Mesenchymal stem cell (in vitro differentiated cells and primary cell): ENCODE results near the gene GTPBP4.

Experiments used
- DNase-seq: peaks from one replicate; pipeline ENCODE4 v3.0.0-alpha.2; 2013
- H2AFZ ChIP-seq: one replicate; pipeline ENCODE4 v1.6.1; 2013; ENCODE audit warnings: low read depth, mild to moderate bottlenecking, control low read depth, inconsistent platforms, low read length, moderate library complexity
- H2AK5ac ChIP-seq: 2 replicates; pipeline ENCODE4 v1.6.1; 2013; ENCODE audit warnings: low read length, moderate library complexity, mild to moderate bottlenecking, inconsistent platforms; ENCODE audit not compliant: severe bottlenecking
- H2BK120ac ChIP-seq: one replicate; pipeline ENCODE4 v1.6.1; 2013; ENCODE audit warnings: low read depth, mild to moderate bottlenecking, inconsistent platforms, low read length, moderate library complexity
- H2BK12ac ChIP-seq, 2 experiments: one replicate each; pipeline ENCODE4 v1.6.1; 2013; ENCODE audit warnings: inconsistent platforms in 2 of 2, low read length in 2 of 2, mild to moderate bottlenecking in 2 of 2, moderate library complexity in 2 of 2, control low read depth in 1 of 2
- H2BK15ac ChIP-seq: one replicate; pipeline ENCODE4 v1.6.1; 2013; ENCODE audit warnings: mild to moderate bottlenecking, low read depth, inconsistent platforms; ENCODE audit not compliant: poor library complexity, severe bottlenecking
- H2BK5ac ChIP-seq: 2 replicates; pipeline ENCODE4 v1.6.1; 2013; ENCODE audit warnings: low read depth, mild to moderate bottlenecking, low read length, control low read depth, inconsistent platforms; ENCODE audit not compliant: poor library complexity, severe bottlenecking
- H3K14ac ChIP-seq, 2 experiments: one replicate each; pipeline ENCODE4 v1.6.1; 2013; ENCODE audit warnings: inconsistent platforms in 2 of 2, low read length in 2 of 2, control low read depth in 1 of 2, mild to moderate bottlenecking in 1 of 2, moderate library complexity in 1 of 2
- H3K18ac ChIP-seq, 2 experiments: one replicate each; pipeline ENCODE4 v1.6.1; 2013; ENCODE audit warnings: inconsistent platforms in 2 of 2, low read length in 2 of 2, control low read depth in 1 of 2, low read depth in 1 of 2, mild to moderate bottlenecking in 1 of 2
- H3K23ac ChIP-seq, 2 experiments: one replicate each; pipeline ENCODE4 v1.6.1; 2013; ENCODE audit warnings: inconsistent platforms in 2 of 2, low read length in 2 of 2, mild to moderate bottlenecking in 2 of 2, moderate library complexity in 2 of 2, control low read depth in 1 of 2
- H3K27ac ChIP-seq: 2 replicates; pipeline ENCODE4 v1.5.1; 2013; ENCODE audit warnings: mild to moderate bottlenecking, moderate library complexity, low read length, control low read depth, inconsistent platforms; ENCODE audit not compliant: poor library complexity, severe bottlenecking
- H3K27me3 ChIP-seq, 2 experiments: 2 replicates each; pipeline versions ENCODE4 v1.6.1 to v1.7.0; 2013; ENCODE audit warnings: low read length in 2 of 2, mild to moderate bottlenecking in 2 of 2, moderate library complexity in 2 of 2, control low read depth in 1 of 2, inconsistent platforms in 1 of 2; ENCODE audit not compliant: control insufficient read depth in 1 of 2, insufficient read depth in 1 of 2
- H3K36me3 ChIP-seq, 2 experiments: 2 replicates each; pipeline versions ENCODE4 v1.6.1 to v1.7.0; 2013; ENCODE audit warnings: low read length in 2 of 2, control low read depth in 1 of 2, inconsistent platforms in 1 of 2, low read depth in 1 of 2, mild to moderate bottlenecking in 1 of 2; ENCODE audit not compliant: insufficient read depth in 2 of 2, control insufficient read depth in 1 of 2
- H3K4ac ChIP-seq, 2 experiments: one replicate each; pipeline ENCODE4 v1.6.1; 2013; ENCODE audit warnings: inconsistent platforms in 2 of 2, low read length in 2 of 2, mild to moderate bottlenecking in 2 of 2, moderate library complexity in 2 of 2, control low read depth in 1 of 2, low read depth in 1 of 2
- H3K4me1 ChIP-seq: 2 replicates; pipeline ENCODE4 v1.6.1; 2013; ENCODE audit warnings: low read depth, low read length, control low read depth; ENCODE audit not compliant: control insufficient read depth, insufficient read depth
- H3K4me2 ChIP-seq: 2 replicates; pipeline ENCODE4 v1.6.1; 2013; ENCODE audit warnings: low read length, mild to moderate bottlenecking, inconsistent platforms; ENCODE audit not compliant: poor library complexity, severe bottlenecking
- H3K4me3 ChIP-seq, 2 experiments: 2 replicates each; pipeline versions ENCODE4 v1.5.1 to v1.7.0; 2013; ENCODE audit warnings: low read length in 2 of 2, mild to moderate bottlenecking in 2 of 2, control low read depth in 1 of 2, low read depth in 1 of 2; ENCODE audit not compliant: insufficient read depth in 1 of 2
- H3K79me1 ChIP-seq: replicated peaks from 2 replicates; pipeline ENCODE4 v1.6.1; 2013; ENCODE audit warnings: mild to moderate bottlenecking, control low read depth, low read length, inconsistent platforms; ENCODE audit not compliant: poor library complexity, severe bottlenecking
- H3K9ac ChIP-seq: 2 replicates; pipeline ENCODE4 v1.7.0; 2013; ENCODE audit warnings: mild to moderate bottlenecking, low read length, moderate library complexity
- H3K9me3 ChIP-seq: 2 replicates; pipeline ENCODE4 v1.7.0; 2013; ENCODE audit warnings: mild to moderate bottlenecking, low read length; ENCODE audit not compliant: control insufficient read depth
- H4K8ac ChIP-seq: one replicate; pipeline ENCODE4 v1.6.1; 2013; ENCODE audit warnings: inconsistent platforms, mild to moderate bottlenecking, low read length, moderate library complexity
- H4K91ac ChIP-seq: one replicate; pipeline ENCODE4 v1.6.1; 2013; ENCODE audit warnings: mild to moderate bottlenecking, low read length, inconsistent platforms
- WGBS: methylation state at CpG from one replicate; pipeline ENCODE4 v1.1.7; 2013; ENCODE audit warnings: mixed read lengths; 5-methylcytosine and 5-hydroxymethylcytosine counted together

The GTPBP4 gene

DNA sequence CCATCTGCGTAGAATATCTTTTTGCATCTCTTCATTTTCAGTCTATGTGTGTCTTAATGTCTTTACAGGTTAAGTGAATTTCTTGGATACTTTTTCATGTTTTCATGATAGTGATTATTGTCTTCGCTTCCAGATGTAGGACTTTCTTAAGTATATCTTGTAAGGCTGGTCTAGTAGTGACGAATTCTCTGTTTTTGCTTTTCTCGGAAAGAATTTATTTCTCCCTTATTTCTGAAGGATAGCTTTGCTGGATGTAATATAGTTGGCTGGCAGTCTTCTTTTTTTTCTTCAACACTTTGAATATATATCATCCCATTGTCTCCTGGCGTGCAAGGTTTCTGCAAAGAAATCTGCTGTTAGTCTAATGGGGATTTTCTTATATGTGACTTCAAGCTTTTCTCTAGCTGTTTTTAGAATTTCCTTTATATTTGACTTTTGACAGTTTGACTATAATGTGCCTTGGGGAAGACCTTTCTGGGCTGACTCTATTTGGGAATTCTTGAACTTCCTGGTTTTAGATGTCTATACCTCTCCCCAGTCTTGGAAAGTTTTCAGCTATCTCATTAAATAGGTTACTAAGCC, 14.3 kb downstream of the GTPBP4 start:
- no peak overlapping the region for H2BK12ac ChIP-seq
- no peak overlapping the region for H3K9ac ChIP-seq
- H3K9me3 ChIP-seq, result peaks cover 20% of the 10 kb centered on the region
- H3K18ac ChIP-seq, result no peak overlapping the region
- H2AK5ac ChIP-seq, result no peak overlapping the region
- H3K36me3 ChIP-seq, result peaks cover 67 to 98% of the 10 kb centered on the region in 2 experiments
- no peak overlapping the region for H3K4ac ChIP-seq
- no peak overlapping the region for H3K4me2 ChIP-seq
- H3K14ac ChIP-seq, result no peak overlapping the region
- H3K4me3 ChIP-seq, result no peak overlapping the region
- no peak overlapping the region for H2BK15ac ChIP-seq
- H2AFZ ChIP-seq, result no peak overlapping the region
- DNase-seq, result no peak
- no peaks in the 10 kb centered on the region for H3K27me3 ChIP-seq
- no peak overlapping the region for H2BK120ac ChIP-seq
- H3K79me1 ChIP-seq, result peaks cover 30% of the 10 kb centered on the region
- no peak overlapping the region for H4K8ac ChIP-seq
- H3K23ac ChIP-seq, result no peak overlapping the region
- 100% methylated on average over 3 of the region's 5 CpGs for WGBS
- H3K27ac ChIP-seq, result no peak overlapping the region
- no peak overlapping the region for H4K91ac ChIP-seq
- no peaks in the 10 kb centered on the region for H3K4me1 ChIP-seq
- H2BK5ac ChIP-seq, result no peak overlapping the region

DNA sequence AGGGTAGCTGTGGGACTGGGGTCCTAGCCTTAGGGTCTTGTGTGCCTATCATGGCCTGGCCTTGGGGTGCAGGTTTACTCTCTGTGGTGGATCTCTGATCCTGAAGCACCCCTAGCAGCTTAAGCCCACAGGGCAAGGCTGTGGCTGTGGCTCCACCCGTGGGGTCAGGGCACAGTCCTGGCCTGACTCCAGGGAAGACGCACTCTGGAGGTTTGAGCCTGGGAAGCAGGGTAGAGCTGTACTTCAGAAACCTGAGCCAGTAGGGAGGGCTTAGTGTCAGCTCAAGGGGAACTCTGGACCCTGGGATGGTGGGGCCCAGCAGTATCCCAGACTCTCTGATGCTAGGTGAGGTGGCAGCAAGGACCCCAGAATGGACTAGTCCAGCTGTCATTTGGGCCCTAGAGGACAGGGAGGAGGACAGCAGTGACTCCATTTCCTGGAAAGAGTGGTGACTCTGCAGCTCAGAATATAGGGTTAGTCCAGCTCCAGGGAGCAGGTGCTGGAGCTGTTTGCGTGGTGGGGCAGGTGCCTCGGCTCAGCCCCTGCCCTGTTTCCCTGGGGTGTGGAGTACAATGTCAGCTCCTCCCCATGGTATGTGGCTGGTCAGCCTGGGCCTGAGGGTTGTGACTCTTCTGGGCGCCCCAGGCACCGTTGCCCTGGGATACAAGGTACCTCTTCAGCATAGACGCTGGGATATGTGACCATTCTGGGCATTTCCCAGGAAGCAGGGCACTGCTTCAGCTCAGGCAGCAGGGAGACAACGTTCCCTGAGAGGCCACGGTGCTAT, 15.8 kb downstream of the GTPBP4 start:
- H2AK5ac ChIP-seq, result no peak overlapping the region
- WGBS, result 97% methylated on average over 9 of the region's 9 CpGs
- H3K9ac ChIP-seq, result no peak overlapping the region
- no peak overlapping the region for H2BK5ac ChIP-seq
- H4K91ac ChIP-seq, result peak overlapping the region; percentile 10
- no peak overlapping the region for H2BK12ac ChIP-seq
- no peak overlapping the region for H2AFZ ChIP-seq
- H4K8ac ChIP-seq, result no peak overlapping the region
- H3K9me3 ChIP-seq, result peaks cover 20% of the 10 kb centered on the region
- no peak for DNase-seq
- no peak overlapping the region for H2BK120ac ChIP-seq
- no peak overlapping the region for H3K4me2 ChIP-seq
- no peaks in the 10 kb centered on the region for H3K27me3 ChIP-seq
- H3K36me3 ChIP-seq, result peaks cover 61 to 98% of the 10 kb centered on the region in 2 experiments
- H3K23ac ChIP-seq, result no peak overlapping the region
- no peaks in the 10 kb centered on the region for H3K4me1 ChIP-seq
- no peak overlapping the region for H3K4ac ChIP-seq
- H3K18ac ChIP-seq, result no peak overlapping the region
- no peak overlapping the region for H2BK15ac ChIP-seq
- no peak overlapping the region for H3K4me3 ChIP-seq
- H3K79me1 ChIP-seq, result peaks cover 31% of the 10 kb centered on the region
- no peak overlapping the region for H3K27ac ChIP-seq
- H3K14ac ChIP-seq, result no peak overlapping the region

DNA sequence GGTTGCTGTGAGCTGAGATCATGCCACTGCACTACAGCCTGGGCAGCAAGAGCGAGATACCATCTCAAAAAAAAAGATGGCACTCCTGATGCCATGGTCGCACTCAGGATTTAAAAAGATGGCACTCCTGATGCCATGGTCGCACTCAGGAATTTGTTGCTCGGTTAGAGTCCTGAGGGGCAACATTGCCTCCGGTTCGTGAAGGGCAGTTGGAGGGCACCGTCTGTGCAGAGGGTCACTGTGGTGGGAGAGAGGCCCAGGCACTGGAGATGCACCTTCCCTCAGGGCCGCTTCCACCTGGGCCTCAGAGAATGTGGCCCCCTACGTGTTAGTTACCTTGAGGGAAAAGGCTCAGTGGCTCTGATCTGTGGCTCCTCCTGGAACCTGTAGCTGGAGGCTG, 18.3 kb downstream of the GTPBP4 start:
- no peak overlapping the region for H3K27ac ChIP-seq
- peaks cover 39% of the 10 kb centered on the region for H3K79me1 ChIP-seq
- no peak overlapping the region for H3K4ac ChIP-seq
- H3K36me3 ChIP-seq, result peaks cover 71 to 98% of the 10 kb centered on the region in 2 experiments
- no peak overlapping the region for H3K23ac ChIP-seq
- no peak for DNase-seq
- no peak overlapping the region for H4K91ac ChIP-seq
- no peak overlapping the region for H2AFZ ChIP-seq
- H3K4me2 ChIP-seq, result no peak overlapping the region
- no peak overlapping the region for H2BK120ac ChIP-seq
- WGBS, result 98% methylated on average over 9 of the region's 9 CpGs
- H3K18ac ChIP-seq, result no peak overlapping the region
- no peak overlapping the region for H2BK12ac ChIP-seq
- no peak overlapping the region for H3K9ac ChIP-seq
- peaks cover 15% of the 10 kb centered on the region for H3K9me3 ChIP-seq
- H3K27me3 ChIP-seq, result no peaks in the 10 kb centered on the region
- H4K8ac ChIP-seq, result no peak overlapping the region
- no peak overlapping the region for H2BK5ac ChIP-seq
- H3K4me1 ChIP-seq, result no peaks in the 10 kb centered on the region
- no peak overlapping the region for H3K14ac ChIP-seq
- H2AK5ac ChIP-seq, result no peak overlapping the region
- H2BK15ac ChIP-seq, result no peak overlapping the region
- H3K4me3 ChIP-seq, result no peak overlapping the region

DNA sequence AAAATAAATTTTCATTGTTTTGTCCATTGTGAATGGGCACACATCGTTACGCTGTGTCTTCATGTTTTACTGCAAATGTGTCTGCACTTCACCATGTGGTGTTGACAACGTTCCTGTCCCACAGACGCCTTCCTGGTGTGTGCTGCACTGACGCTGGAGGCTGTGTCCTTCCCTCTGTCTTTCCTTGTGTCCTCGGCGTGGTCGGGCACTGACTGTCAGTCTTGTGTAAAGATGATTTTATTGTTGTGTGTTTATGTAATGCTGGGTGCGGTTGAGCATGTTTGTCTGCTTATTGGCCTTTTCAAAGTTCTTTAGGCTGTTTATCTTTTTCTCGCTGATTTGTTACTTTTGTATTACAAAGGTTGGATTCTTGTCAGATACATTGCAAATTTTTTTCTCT, 19.3 kb downstream of the GTPBP4 start:
- Histone ChIP-seq H3K79me1 (peaks cover 41% of the 10 kb centered on the region), H2BK12ac (no peak overlapping the region), H3K4me3 (no peak overlapping the region), H2AFZ (no peak overlapping the region), H3K36me3 (peaks cover 74 to 98% of the 10 kb centered on the region in 2 experiments), H3K14ac (no peak overlapping the region), H4K91ac (no peak overlapping the region), H2AK5ac (no peak overlapping the region), H2BK15ac (no peak overlapping the region), H4K8ac (no peak overlapping the region), H3K27me3 (no peaks in the 10 kb centered on the region), H3K27ac (no peak overlapping the region), H2BK5ac (no peak overlapping the region), H3K4me2 (no peak overlapping the region), H2BK120ac (no peak overlapping the region), H3K9me3 (peaks cover 8% of the 10 kb centered on the region), H3K23ac (no peak overlapping the region), H3K4ac (no peak overlapping the region), H3K9ac (no peak overlapping the region), H3K18ac (no peak overlapping the region), H3K4me1 (no peaks in the 10 kb centered on the region)
- DNase-seq, result no peak
- WGBS, result 96% methylated on average over 9 of the region's 10 CpGs
